Measurements from ENCODE around the gene TXNL4B. TPM values are rescaled to one million over a fixed set of nuclear protein-coding genes. Genes with fewer than 3 reads are reported as not detected.

Gene TXNL4B
- total RNA-seq, 2 experiments from 2014 or later, result 14.5 to 15.2 TPM

- POLR2A ChIA-PET, result interaction anchor here (0.9 kb wide), 1 partner anchor 662 kb away, joined by 3 read pairs; no protein-coding TSS in a partner anchor
- H3K9me3 Mint-ChIP-seq, result no peaks in the 10 kb centered on the region
- ATAC-seq (ENCODE audit: low read depth) (peak; percentile 73), DNase-seq (peak; percentile 76)
- peaks cover 4% of the 10 kb centered on the region for H3K4me1 Mint-ChIP-seq
- H3K27me3 Mint-ChIP-seq, result no peaks in the 10 kb centered on the region
- no peak overlapping the region for H3K4me3 Mint-ChIP-seq
- H3K36me3 Mint-ChIP-seq, result no peaks in the 10 kb centered on the region
- peak overlapping the region; percentile 4 for H3K27ac Mint-ChIP-seq
Observed at GRCh38 chr16:72124761-72125634, 31.6 kb upstream of the TXNL4B start.

GRCh38 chr16:72124148-72124547 lies 30.7 kb upstream of the TXNL4B start:
- Mint-ChIP-seq H3K4me1 (peaks cover 4% of the 10 kb centered on the region), H3K4me3 (no peak overlapping the region), H3K27ac (no peak overlapping the region), H3K9me3 (no peaks in the 10 kb centered on the region), H3K36me3 (no peaks in the 10 kb centered on the region), H3K27me3 (no peaks in the 10 kb centered on the region)
- POLR2A ChIA-PET, result interaction anchor here (0.9 kb wide), 1 partner anchor 663 kb away, joined by 3 read pairs; no protein-coding TSS in a partner anchor
- ATAC-seq (ENCODE audit: low read depth), result no peak
- no peak for DNase-seq

- POLR2A ChIA-PET, result no interaction called here
- no peak overlapping the region for H3K4me3 Mint-ChIP-seq
- peaks cover 4% of the 10 kb centered on the region for H3K4me1 Mint-ChIP-seq
Observed at GRCh38 chr16:72123426-72123825, 30.0 kb upstream of the TXNL4B start.

GRCh38 chr16:72122916-72123315 lies 29.5 kb upstream of the TXNL4B start:
- Mint-ChIP-seq H3K27me3 (no peaks in the 10 kb centered on the region), H3K4me1 (peaks cover 5% of the 10 kb centered on the region), H3K4me3 (no peak overlapping the region), H3K36me3 (no peaks in the 10 kb centered on the region), H3K9me3 (no peaks in the 10 kb centered on the region), H3K27ac (no peak overlapping the region)
- ATAC-seq (ENCODE audit: low read depth) (no peak), DNase-seq (no peak)
- POLR2A ChIA-PET, result no interaction called here

More at GRCh38 chr16:72123426-72123825, 30.0 kb upstream of the TXNL4B start:
- ATAC-seq (ENCODE audit: low read depth), result no peak
- Mint-ChIP-seq H3K27ac (no peak overlapping the region), H3K27me3 (no peaks in the 10 kb centered on the region), H3K36me3 (no peaks in the 10 kb centered on the region), H3K9me3 (no peaks in the 10 kb centered on the region)
- no peak for DNase-seq

- ATAC-seq (ENCODE audit: low read depth) (no peak), DNase-seq (no peak)
- no peak overlapping the region for H3K4me3 Mint-ChIP-seq
- no peak overlapping the region for H3K27ac Mint-ChIP-seq
- POLR2A ChIA-PET, result no interaction called here
- no peaks in the 10 kb centered on the region for H3K9me3 Mint-ChIP-seq
- H3K36me3 Mint-ChIP-seq, result no peaks in the 10 kb centered on the region
- no peaks in the 10 kb centered on the region for H3K27me3 Mint-ChIP-seq
- H3K4me1 Mint-ChIP-seq, result peaks cover 5% of the 10 kb centered on the region
Observed at GRCh38 chr16:72122308-72122707, 28.9 kb upstream of the TXNL4B start.

DNA sequence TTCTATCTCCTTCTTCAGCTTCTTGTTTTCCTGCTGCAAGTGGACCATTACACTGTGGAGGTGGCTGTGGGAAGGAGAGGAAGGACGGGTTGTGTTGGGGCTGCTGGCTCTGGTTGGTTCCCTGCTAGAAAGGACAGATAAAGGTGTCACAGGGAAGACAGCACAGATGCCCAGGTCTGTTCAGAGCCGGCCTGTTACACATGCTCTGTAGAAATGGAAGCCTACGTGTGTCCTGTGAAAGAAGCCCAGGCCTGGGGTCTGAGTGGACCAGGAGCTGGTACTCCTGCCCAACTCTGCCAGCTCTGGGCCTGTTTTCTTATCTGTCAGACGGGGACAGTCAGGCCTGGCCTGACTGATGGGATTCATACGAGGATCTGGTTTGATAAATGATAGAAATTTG lies 26.6 kb upstream of the TXNL4B start:
- POLR2A ChIA-PET, result no interaction called here
- DNase-seq (no peak), ATAC-seq (ENCODE audit: low read depth) (no peak)
- Mint-ChIP-seq H3K27ac (no peak overlapping the region), H3K36me3 (peaks cover 2% of the 10 kb centered on the region), H3K9me3 (no peaks in the 10 kb centered on the region), H3K27me3 (no peaks in the 10 kb centered on the region), H3K4me3 (no peak overlapping the region), H3K4me1 (peaks cover 5% of the 10 kb centered on the region)

DNA sequence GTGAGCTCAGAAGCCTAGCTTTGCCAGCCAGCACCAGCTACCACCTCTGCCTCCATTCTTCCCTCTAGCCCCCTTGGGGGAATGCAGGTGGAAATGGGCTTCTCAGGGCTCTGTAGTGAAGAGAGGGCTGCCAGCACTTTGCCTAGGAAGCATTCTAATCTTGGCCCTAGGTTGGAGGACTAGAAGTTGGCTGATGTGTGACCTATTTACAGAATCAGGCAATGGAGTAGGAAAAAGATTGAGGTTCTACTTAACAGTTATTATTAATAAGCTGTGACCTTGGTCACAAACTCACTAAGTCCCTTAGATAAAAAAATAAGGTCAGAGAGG lies 20.2 kb upstream of the TXNL4B start:
- no peak for ATAC-seq (ENCODE audit: low read depth)
- Mint-ChIP-seq H3K27me3 (no peaks in the 10 kb centered on the region), H3K4me1 (peaks cover 1% of the 10 kb centered on the region)

GRCh38 chr16:72112906-72113615 lies 19.6 kb upstream of the TXNL4B start:
- Mint-ChIP-seq H3K27me3 (no peaks in the 10 kb centered on the region), H3K4me3 (no peak overlapping the region), H3K27ac (no peak overlapping the region), H3K36me3 (peaks cover 15% of the 10 kb centered on the region), H3K4me1 (peaks cover under 1% of the 10 kb centered on the region), H3K9me3 (no peaks in the 10 kb centered on the region)
- POLR2A ChIA-PET, result no interaction called here
- ATAC-seq (ENCODE audit: low read depth) (no peak), DNase-seq (no peak)

More for the DNA sequence above, 20.2 kb upstream of the TXNL4B start:
- H3K9me3 Mint-ChIP-seq, result no peaks in the 10 kb centered on the region
- POLR2A ChIA-PET, result no interaction called here
- H3K27ac Mint-ChIP-seq, result no peak overlapping the region
- DNase-seq, result no peak
- H3K4me3 Mint-ChIP-seq, result no peak overlapping the region
- H3K36me3 Mint-ChIP-seq, result peaks cover 13% of the 10 kb centered on the region

GRCh38 chr16:72112452-72112792 lies 19.0 kb upstream of the TXNL4B start:
- Mint-ChIP-seq H3K27ac (no peak overlapping the region), H3K36me3 (peaks cover 18% of the 10 kb centered on the region), H3K27me3 (no peaks in the 10 kb centered on the region), H3K4me3 (no peak overlapping the region), H3K9me3 (no peaks in the 10 kb centered on the region), H3K4me1 (no peaks in the 10 kb centered on the region)
- ATAC-seq (ENCODE audit: low read depth) (no peak), DNase-seq (no peak)
- POLR2A ChIA-PET, result no interaction called here

DNA sequence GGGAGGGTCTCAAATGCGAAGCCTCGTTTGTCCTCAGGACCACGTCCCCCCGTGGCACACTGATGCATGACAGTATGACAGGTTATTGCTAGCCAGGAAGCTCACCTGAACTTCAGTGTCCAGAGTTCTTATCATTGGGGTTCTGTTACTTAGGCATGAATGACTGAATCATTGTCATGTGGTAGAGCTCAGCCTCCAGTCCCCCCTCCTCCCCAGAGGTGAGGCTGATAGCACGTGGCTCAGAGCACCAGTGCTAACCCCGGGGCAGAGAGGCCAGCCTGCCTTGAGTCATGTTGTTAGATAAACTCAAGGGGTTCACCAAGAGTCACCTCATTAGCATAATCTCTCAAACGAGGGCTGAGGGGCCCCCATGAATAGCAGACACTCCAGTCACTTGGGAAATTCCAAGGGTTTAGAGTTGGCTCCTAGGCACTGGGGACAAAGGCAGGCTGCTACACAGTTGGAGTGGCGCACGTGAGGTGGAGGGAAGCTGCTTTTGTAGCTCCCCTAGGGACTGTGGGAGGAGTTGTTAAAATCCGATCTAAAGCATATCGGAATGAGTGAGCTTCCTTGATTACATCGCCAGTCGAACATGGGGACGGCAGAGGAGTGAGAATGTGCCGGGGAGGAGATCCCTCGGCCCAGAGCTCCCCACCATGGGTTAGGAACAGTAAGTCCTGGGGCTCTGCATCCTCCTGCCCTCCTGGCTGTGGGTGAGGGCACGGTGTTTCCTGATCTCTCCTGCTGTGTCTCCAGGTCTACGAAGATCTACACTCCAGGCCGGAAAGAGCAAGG lies 18.4 kb upstream of the TXNL4B start:
- peaks cover 18% of the 10 kb centered on the region for H3K36me3 Mint-ChIP-seq
- no peaks in the 10 kb centered on the region for H3K4me1 Mint-ChIP-seq

DNA sequence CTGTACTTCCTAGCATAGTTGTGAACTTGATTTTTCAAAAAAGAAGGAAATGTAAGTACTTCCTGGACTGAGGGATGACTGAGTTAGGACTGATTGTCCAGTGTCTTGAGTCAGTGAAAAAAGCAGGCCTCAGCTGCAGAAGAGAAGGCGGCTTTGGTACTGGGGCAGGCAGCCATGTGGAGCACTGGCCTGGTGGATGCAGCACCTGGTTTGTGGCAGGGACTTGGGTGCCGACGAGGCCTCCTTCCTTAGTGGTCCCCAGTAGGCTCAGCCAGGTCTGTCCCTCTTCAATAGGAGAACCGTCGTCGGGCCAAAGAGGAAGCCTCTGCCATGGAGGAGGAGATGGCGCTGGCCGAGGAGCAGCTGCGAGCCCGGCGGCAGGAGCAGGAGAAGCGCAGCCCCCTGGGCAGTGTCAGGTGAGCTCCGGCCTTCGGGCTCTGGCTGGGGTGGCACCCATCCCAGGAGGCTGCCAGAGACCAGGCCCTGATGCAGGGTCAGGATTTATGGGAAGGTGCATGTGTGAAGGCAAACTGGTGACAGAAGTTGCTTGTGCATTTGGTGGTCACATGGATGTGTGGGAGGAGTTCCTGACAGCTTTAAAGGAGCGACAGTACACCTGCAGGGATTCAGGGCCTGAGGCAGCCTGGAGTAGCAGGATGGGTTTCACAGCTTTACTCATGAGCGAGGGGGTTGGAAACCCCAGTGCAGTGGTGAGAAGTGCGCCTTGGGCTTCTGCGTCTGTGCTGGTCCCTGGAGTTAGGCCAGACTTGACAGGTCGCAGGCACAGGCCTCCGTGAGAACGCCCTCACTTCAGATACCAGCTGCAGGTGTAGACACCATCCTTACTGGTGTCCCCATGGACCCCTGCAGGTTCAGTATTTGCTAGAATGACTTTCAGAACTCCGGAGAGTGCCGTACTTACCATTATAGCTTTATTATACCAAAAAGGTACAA lies 17.5 kb upstream of the TXNL4B start:
- H3K4me3 Mint-ChIP-seq, result no peak overlapping the region
- no peaks in the 10 kb centered on the region for H3K4me1 Mint-ChIP-seq
- no peak for DNase-seq
- no peak for ATAC-seq (ENCODE audit: low read depth)
- no peaks in the 10 kb centered on the region for H3K9me3 Mint-ChIP-seq
- H3K36me3 Mint-ChIP-seq, result peaks cover 20% of the 10 kb centered on the region
- H3K27ac Mint-ChIP-seq, result no peak overlapping the region
- no peaks in the 10 kb centered on the region for H3K27me3 Mint-ChIP-seq
- POLR2A ChIA-PET, result interaction anchor here (0.6 kb wide), 1 partner anchor 502 kb away, joined by 4 read pairs; no protein-coding TSS in a partner anchor

More for the DNA sequence above, 18.4 kb upstream of the TXNL4B start:
- no peak for DNase-seq
- no peak for ATAC-seq (ENCODE audit: low read depth)
- H3K27me3 Mint-ChIP-seq, result no peaks in the 10 kb centered on the region
- no peak overlapping the region for H3K27ac Mint-ChIP-seq
- H3K9me3 Mint-ChIP-seq, result no peaks in the 10 kb centered on the region
- H3K4me3 Mint-ChIP-seq, result no peak overlapping the region
- POLR2A ChIA-PET, result no interaction called here

DNA sequence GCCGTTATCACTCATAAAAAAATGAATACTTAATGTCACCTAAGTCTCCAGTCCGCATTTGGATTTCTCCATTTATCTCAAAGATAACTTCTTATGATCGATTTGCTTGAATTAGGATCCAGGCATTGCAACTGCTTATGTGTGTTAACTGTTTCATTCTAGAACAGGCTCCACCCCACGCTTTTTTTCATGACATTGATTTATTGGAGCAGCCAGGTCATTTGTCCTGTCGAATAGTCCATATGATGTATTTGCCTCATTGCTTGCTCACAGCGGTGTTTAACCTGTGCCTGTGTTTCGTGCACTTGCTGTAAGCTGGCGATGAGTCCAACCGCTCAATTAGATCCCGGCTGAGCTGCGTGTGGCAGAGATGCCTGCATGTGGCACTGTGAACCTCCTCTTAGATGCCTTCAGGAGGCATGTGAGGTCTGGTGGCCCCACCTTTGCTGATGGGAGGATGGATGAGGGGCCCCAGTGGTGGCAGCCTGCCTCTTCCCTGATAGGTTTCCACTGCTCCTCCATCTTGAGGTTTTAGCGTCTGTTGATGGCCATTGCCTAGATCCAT lies 16.6 kb upstream of the TXNL4B start:
- POLR2A ChIA-PET, result no interaction called here
- no peaks in the 10 kb centered on the region for H3K9me3 Mint-ChIP-seq
- no peak overlapping the region for H3K4me3 Mint-ChIP-seq
- H3K27ac Mint-ChIP-seq, result no peak overlapping the region
- ATAC-seq (ENCODE audit: low read depth), result no peak
- no peak for DNase-seq
- H3K27me3 Mint-ChIP-seq, result no peaks in the 10 kb centered on the region
- peaks cover 23% of the 10 kb centered on the region for H3K36me3 Mint-ChIP-seq
- H3K4me1 Mint-ChIP-seq, result no peaks in the 10 kb centered on the region
